Glomerular endothelial cell (primary cell): Measurements from ENCODE around the gene GATAD2A. TPM values are rescaled to one million over a fixed set of nuclear protein-coding genes. Genes with fewer than 3 reads are reported as not detected.

ENCODE experiments used
- DNase-seq: peaks from one replicate; pipeline ENCODE4 v3.0.0-alpha.2; 2011; ENCODE audit warnings: low read depth, low spot score; ENCODE audit errors: extremely low read depth
- total RNA-seq: library from RNA; depleted of rRNA; stranded (reverse); fragments of >200 nt; gene quantifications from 2 replicates; pipeline ENCODE4 v1.2.3, GENCODE V29; 2015

GATAD2A gene
- total RNA-seq, 1 donor from 2014 or later = 102 TPM

DNA sequence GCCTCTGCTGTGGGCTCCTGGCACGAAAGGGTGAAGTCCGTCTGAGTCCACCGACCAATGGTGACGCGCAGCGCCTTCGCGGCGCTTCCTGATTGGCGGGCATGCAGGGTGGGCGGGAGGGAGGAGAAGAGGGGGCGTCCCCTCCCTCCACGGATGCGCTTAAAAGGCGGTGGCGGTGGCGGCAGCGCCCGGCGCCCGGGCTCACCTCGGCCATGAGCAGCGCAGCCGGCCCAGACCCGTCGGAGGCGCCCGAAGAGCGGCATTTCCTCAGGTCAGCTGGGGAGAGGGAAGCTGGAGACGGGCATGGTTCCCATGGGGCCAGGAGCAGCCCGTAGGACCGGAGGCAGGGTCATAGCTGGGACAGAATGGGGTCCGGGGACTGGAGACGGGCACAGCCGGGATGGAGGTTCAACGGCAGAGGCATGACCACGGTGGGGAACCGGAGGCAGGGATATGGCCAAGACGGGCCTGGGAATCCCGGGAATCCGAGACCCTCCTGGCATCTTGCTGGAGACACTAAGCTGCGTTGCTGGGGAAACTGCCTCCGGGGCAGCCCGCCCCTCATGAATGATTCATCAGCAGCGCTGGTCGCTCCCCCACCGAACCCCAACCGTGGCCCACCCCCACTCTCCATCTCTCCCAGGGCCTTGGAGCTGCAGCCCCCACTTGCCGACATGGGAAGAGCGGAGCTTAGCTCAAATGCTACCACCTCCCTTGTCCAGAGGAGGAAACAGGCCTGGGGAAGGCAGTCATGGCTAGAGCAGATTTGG is 123.4 kb downstream of the GATAD2A start, which contains the start of gene YJEFN3:
YJEFN3 (plus strand) TSS at position 191 of the 770 bp plus-strand sequence; CDS start at position 213, 22 bp downstream.
- DNase-seq = no peak

DNA sequence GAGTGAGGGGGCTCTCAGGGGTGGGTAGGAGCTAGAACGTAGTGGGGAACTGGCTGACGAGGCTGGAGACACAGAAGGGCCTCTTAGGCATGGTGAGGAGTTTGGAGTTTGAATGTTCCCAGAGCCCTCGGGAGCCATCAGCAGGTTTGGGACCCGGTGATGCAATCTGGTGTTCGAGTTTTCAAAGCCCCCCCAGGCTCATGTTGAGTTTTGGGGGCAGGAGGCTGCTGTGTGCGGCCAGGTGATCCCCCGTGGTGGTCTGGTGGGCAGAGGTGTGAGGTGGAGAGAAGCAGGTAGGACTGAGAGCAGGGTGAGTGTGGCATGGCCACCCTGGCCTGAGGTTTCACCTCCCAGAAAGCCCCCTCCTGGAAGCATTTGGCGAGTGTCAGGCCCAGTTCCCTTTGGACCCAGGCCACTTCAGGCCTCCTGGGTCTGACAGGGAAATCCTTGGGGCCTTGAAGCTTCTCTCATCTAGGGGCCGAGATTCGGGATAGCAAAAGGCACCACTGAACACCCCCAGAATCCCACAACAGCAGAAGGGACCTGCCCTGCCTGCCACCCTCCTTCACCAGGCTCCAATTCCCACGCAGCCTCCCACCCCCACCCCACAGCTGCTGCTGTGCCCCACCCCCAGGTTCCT is 124.4 kb downstream of the GATAD2A start:
- DNase-seq = no peak

DNA sequence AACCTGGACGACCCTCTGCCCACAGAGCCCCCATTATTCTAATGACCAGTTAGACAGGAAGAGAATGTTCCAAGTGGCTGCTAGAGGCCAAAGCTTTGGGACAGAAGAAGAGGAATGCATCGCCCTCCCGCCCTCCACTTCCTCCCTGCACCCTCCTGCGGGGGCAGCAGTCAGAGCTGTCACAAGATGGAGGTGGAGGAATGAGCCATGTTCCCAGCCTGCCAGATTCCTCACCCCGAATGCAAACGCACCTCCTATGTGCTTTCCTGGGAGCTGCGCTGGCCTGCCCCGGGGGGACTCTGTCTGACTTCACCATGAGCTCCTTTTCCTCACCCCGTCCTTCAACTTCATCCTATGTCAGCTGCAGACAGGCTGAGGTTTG is 124.9 kb downstream of the GATAD2A start:
- no peak for DNase-seq

DNA sequence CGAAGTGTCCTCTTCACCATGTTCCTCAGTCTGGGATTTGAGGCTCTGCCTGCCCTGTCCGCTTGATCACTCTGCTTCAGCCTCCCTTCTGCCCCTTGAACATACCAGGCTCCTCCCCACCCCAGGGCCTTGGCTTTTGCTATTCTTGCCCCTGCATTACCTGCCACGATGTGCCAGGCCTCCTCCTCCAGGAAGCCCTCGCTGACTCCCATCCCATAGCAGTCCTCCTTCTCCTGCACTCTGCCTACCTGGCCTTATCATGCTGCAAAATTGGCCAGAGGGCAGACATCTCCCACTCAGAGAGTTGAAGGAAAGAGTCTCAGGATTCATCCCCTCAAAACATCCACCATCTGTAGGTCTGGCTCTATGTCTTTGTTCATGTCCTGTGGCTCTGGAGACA is 125.4 kb downstream of the GATAD2A start:
- DNase-seq = no peak

DNA sequence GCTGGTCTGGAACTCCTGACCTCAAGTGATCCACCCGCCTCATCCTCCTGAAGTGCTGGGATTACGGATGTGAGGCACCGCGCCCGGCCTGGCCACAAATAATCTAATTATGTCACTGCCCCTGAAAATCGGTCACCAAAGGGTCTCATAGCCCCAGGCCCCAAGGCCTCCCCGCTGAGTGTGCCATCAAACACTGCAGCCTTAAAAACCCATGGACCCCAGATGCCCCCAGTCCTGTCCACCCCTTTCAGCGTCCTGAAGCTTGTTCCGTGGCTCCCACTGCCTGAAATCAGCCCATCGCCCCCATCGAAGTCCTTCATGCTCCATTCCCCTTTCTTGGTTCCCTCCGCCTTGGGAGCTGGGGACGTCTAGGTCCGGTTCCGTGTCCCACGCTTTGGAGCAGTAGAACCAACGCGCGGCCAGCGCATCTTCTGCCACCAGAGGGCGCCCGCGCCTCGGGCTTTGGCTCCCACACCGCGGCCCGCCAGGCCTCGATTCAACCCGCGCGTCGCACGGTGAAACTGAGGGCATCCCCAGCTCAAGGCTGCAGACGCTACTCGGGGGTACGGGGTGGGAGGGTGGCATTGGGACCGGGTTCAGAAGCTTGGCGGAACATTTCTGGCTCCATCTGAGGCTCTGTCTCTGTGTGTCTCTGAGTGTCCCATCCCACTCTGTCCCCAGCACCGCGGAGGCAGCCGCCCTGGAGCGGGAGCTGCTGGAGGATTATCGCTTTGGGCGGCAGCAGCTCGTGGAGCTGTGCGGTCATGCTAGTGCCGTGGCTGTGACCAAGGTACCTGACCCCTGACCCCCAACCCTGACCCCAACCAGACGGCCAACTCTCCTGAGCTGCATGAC is 126.7 kb downstream of the GATAD2A start:
- no peak for DNase-seq

DNA sequence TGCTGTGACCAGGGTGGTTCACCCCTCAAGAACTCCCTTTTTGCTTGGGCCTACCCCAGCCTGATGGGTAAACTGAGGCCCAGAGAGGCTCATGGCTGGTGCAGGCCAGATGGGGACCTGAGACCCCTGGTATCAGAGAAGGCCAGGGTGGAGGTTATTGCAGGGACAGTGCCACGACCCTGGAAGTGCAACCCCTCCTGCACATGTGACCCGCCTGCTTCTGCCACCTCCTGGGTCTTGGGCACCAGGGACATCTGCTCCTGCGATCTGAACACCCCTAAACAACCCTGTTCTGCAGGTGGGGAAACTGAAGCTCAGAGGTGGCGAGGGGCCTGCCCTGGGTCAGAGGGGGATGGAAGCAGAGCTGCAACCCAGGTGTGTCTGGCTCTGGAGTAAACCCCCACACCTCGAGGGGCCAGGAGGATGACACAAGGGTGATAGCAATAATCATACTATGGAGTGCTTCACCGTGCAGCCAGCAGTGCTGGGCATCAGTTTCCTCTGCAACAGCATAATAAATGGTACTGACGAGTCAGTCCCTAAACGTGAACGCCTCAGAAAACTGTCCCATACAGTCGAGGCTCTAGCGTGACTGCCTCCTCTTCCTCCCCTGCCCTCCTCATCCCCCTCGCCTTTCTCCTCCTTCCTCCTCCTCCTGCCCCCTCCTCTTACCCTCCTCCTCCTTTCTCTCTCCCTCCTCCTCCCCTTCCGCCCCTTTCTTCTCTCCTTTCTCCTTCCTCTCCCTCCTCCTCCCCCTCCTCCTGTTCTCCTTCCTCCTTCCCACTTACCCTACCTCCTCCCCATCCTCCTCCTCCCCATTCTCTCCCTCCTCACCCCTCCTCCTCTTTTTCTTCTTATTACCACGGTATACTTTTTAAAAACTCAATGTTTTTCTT is 127.6 kb downstream of the GATAD2A start:
- DNase-seq = no peak

DNA sequence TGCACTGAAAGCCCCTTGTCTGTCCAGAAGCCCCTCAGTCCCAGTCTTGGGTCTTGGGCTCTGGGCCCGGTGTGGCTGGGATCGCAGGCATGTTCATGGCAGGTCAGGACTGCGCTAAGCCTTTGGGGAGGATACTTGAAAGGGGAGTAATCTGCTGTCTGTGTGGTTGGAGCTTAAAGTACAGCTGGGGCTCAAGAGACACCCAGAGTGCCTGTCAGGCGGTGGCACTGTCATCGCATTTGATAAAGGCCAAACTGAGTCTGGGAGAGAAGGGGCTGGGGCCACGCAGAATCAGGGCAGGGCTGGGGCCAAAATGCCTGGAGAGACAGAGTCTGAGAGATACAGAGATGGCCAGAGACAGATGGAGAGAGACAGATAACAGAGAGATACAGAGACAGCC is 128.4 kb downstream of the GATAD2A start:
- DNase-seq = no peak

DNA sequence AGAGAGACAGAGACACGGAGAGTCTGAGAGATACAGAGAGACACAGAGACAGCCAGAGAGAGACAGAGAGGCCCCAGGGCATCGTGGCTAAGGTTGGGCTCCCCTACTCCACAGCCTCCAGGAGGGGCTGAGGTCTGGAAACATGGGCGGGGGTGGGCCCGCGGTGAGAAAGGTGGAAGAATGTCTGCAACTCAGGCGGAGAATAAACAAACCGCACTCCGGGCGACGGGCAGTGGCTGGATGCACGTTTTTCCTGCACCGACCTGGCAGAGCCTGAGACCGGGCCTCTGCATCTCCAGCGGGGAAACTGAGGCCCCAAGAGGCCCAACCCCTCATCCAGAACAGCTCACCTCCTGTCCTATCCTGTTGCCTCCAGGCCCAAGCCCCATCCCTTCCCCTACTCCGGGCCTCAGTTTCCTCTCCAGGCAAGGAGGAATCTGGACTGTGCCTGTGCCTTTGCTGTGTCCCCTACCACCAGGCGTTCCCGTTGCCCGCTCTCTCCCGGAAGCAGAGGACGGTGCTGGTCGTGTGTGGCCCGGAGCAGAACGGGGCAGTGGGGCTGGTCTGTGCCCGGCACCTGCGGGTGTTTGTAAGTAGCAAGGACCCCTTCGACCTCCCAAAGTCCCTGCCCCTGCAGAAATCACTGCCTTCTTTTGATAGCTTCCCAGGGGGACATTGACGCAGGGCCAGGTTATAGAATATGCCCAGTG is 129.2 kb downstream of the GATAD2A start:
- no peak for DNase-seq

DNA sequence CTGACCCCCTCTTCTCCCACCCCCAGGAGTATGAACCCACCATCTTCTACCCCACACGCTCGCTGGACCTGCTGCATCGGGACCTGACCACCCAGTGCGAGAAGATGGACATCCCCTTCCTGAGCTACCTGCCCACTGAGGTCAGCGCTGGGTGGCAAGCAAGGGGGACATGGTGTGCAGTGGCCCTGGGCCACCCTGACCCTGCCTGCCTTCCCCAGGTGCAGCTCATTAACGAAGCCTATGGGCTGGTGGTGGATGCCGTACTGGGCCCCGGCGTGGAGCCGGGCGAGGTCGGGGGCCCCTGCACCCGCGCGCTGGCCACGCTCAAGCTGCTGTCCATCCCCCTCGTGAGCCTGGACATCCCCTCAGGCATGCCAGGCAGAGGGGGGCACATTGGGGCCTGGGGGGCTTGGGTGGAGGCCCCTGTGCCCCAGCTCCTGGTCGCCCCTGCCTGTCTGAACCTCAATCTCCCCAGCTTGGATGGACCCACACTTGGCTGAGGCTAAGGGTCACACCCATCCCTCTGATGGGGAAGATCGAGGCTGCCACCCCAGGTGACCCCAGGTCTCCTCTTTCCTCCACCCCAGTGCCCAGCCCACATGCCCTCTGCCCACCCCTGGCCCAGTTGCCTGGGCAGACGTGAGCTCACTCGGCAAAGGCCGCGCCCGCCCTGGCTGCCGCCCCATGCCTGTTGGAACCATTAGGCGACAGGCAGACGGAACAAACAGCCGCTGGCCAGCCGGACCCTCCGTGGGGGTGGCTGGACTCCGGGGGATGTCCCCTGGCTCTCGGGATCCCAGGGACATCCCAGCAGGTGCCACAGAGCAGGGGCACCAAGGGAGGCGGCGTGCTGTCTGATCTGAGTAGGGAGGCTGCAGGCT is 130.1 kb downstream of the GATAD2A start:
- DNase-seq = no peak

DNA sequence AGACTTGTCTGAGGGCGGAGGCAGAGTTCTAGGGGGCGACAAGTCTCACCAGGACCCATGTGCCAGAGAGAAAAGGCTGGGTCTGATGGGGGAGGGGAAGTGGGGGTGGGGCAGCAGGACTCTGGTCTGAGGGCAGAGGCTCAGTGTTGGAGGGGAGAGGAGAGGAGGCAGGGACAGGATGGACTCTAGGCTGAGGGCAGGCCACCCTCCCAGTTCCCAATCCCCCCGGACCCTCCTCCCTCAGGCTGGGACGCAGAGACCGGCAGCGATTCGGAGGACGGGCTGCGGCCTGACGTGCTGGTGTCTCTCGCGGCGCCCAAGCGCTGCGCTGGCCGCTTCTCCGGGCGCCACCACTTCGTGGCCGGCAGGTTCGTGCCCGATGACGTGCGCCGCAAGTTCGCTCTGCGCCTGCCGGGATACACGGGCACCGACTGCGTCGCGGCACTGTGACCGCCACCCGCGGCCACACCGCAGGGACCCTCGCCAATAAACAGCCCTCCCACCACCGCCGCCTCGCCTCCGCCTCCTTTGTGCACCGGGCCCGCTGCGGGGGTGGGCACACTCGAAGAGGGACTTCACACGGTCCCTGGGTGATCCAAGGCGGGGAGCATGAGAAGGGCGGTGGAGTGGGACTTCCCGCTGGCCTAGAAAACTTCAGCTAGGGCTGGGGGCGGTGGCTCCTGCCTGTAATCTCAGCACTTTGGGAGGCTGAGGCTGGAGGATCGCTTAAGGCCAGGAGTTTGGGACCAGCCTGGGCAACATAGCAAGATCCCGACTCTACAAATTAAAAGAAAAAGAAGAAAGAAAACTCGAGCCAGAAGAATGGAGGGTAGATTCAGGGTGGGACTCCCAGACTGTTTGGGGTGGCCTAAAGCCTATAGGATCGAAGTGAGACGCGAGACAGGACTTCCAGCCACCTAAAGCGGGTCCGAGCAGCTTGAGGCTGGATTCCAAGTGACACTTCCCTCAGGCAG is 131.9 kb downstream of the GATAD2A start:
- no peak for DNase-seq

DNA sequence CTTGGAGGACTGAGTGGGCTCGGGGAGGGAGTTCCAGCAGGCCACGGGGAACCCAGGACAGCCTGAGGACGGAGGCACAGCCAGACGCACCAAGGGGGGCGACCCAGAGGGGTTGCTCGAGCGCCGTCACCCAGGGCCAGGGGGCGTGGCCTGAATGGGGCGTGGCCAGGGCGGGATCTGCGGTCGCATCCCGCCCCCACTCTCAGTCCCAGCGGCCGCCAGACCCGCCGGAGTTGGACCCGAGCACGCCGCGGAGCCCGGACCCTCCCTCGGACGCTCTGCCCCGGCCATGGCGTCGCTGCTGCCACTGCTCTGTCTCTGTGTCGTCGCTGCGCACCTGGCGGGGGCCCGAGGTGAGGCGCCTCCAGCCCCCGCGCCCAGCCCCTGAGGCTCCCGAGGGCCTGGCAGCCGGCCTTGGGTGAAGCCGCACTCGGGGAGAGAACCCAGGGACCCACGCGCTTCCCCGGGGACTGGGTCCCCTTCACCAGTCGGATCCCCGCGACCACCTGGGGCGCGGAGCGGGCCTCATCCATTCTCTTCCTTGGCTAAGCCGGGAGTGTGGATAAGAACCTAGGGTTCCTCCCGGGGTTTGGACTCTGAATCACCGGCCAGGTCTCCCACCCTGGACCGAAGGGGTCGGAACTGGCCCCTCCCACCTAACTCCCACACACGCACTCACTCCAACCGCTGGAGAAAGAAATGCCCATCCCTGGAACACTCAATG is 132.7 kb downstream of the GATAD2A start, which contains the start of gene CILP2:
CILP2 (plus strand) TSS at position 205 of the 724 bp plus-strand sequence; CDS start at position 290, 85 bp downstream.
- DNase-seq = no peak

DNA sequence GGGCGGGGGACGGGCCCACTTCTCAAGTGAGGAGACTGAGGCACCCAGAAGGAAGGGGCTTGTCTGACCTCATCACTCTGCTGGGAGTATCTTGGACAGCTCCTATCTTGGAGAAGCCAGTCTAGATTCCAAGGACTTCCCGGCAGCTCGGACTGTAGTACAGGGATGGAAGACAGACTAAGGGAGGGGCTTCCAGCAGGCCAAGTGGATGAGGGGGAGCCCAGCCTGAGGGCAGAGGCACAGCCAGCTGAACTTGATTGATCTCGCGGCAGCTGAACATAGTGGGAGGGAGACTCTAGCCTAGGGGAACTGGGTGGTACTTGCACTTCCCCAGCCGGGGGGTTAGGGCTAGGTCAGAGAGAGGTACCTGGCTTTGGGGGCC is 133.3 kb downstream of the GATAD2A start:
- no peak for DNase-seq

DNA sequence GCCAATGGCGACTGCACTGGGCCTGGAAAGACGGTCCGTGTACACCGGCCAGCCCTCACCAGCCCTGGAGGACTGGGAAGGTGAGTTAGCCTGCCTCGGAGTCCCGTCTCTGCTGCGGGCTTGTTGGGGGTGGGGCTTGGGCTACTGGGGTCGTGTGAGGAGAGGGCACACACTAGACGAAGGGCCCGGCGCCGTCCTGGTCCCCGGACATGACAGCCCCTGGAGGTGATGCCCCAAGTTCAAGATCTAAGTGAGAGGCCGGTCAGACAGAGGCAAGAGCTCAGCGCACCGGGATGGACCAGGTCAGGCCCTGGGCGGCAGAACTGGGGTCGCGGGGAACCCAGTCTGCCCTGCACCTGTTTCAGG is 134.2 kb downstream of the GATAD2A start:
- no peak for DNase-seq

DNA sequence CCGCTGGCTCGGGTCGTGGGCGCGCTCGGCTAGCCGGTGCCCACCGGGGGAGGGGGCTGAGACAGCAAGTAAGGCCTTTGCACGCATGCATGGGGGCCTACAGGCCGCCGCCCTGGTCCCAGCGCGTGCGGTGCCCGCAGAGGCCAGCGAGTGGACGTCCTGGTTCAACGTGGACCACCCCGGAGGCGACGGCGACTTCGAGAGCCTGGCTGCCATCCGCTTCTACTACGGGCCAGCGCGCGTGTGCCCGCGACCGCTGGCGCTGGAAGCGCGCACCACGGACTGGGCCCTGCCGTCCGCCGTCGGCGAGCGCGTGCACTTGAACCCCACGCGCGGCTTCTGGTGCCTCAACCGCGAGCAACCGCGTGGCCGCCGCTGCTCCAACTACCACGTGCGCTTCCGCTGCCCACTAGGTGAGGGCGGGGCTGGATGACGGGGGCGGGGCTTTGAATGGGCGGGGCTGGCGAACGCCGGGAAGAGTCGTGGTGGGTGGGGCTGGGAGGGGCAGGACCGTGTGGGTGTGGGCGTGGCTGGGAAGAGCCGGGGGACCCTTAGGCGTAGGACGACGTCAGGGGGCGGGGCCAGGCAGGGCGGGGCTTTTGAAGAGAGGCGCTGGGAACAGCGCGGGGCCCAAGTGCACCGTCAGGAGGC is 134.7 kb downstream of the GATAD2A start:
- no peak for DNase-seq

DNA sequence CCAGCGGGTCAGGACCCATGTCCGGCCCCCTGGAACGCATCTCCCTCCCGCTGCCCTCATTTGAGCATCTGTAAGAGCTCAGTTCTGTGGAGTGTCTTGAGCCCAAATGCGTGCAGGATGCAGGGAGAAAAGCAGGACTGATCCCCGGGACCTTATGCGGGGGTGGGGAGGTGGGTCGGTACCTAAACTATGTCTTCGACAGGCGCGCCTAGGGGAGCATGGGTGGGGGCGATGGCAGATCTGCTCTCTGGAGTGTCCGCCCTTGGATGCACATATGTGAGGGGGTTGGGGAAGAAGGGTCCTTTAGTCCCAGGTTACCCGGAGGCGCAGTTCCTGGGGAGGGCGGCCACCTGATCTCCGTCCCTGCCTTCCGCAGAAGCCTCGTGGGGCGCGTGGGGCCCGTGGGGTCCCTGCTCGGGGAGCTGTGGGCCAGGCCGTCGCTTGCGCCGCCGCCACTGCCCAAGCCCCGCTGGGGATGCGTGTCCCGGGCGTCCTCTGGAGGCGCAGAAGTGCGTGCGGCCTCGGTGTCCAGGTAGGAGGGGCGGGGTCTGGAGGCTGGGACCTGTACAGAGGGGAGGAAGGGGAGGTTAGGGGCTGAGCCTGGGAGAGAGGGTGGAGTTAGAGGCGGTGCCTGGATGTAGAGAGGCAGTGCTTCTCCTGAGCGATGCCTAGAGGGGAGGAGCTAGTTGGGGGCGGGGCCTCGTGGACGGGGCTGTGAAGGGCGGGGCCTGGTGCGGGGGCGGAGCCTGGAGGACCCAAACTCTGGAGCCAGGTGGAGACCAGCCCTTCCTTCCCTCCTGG is 135.4 kb downstream of the GATAD2A start:
- no peak for DNase-seq

DNA sequence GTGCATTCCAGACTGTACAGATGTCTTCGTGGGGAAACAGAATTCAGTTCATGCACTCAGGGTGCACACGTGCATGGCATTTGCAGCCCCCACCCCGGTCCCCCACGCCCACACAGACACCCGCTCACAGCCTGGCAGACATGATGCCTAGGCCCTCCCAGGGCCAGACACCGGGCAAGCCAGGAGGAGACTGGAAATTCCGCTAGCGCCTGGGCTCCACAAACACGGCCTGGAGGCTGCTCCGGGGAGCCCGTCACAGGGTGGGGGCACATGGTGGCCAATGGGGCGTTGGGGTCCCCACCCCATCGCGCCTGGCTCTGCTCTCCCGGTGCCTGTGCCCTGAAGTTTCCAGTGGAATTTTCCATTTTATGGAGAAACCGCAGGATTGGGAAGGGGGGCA is 136.1 kb downstream of the GATAD2A start:
- no peak for DNase-seq
